GM12878 (cell line): ENCODE measurements around the gene TRPM3.

ENCODE experiments used
- ATF7 ChIP-seq: fragments of 450-650 bp; IDR thresholded peaks from 2 replicates; pipeline ENCODE4 v1.6.1; 2016; ENCODE audit warnings: low read depth, mild to moderate bottlenecking
- CBFB ChIP-seq: IDR thresholded peaks from 2 replicates; pipeline ENCODE4 v1.6.1; 2016; ENCODE audit warnings: antibody characterized with exemption, low read depth
- CTCF ChIP-seq, 3 experiments: IDR thresholded peaks in 2 of 3; conservative IDR thresholded peaks in 1 of 3; 2 replicates each; pipeline ENCODE4 v1.5.1; 2011; ENCODE audit warnings: low read depth in 3 of 3, low read length in 3 of 3, mild to moderate bottlenecking in 3 of 3, control low read depth in 2 of 3, moderate library complexity in 2 of 3, inconsistent platforms in 1 of 3, mixed read lengths in 1 of 3; ENCODE audit not compliant: control insufficient read depth in 2 of 3, insufficient read depth in 1 of 3; ENCODE audit errors: extremely low read depth in 1 of 3
- EZH2 ChIP-seq: IDR thresholded peaks from 2 replicates; pipeline ENCODE4 v1.6.1; 2012; ENCODE audit warnings: low read depth, mild to moderate bottlenecking, control low read depth, inconsistent platforms, low read length, borderline replicate concordance; ENCODE audit not compliant: control insufficient read depth
- FOS ChIP-seq: IDR thresholded peaks from 3 replicates; pipeline ENCODE4 v1.6.1; 2011; ENCODE audit warnings: borderline replicate concordance; ENCODE audit not compliant: insufficient read length; ENCODE audit errors: extremely low read depth
- POLR2A ChIP-seq: IDR thresholded peaks from 2 replicates; pipeline ENCODE4 v1.6.1; 2011; ENCODE audit warnings: low read depth, mild to moderate bottlenecking, low read length
- SMAD1 ChIP-seq: fragments of 450-650 bp; IDR thresholded peaks from 2 replicates; pipeline ENCODE4 v1.6.1; 2018; ENCODE audit warnings: mild to moderate bottlenecking, low read depth; ENCODE audit not compliant: partially characterized antibody

GRCh38 chr9:70601000-70601951 is 520.1 kb downstream of the TRPM3 start:
- TF ChIP-seq ATF7 (no peak), CBFB (no peak), CTCF (IDR thresholded peaks at IDR 0.05 in 2 of 3, conservative IDR thresholded peaks at IDR 0.05 in 1 of 3; ENCODE audit: control insufficient read depth in 2 of 3, extremely low read depth in 1 of 3, insufficient read depth in 1 of 3, low read depth in 3 of 3, low read length in 3 of 3) (no peak), FOS (no peak), SMAD1 (no peak), EZH2 (no peak), POLR2A (no peak)
